Cardiac muscle cell (in vitro differentiated cells and primary cell): Measurements from ENCODE around the gene RTKN. TPM values are rescaled to one million over a fixed set of nuclear protein-coding genes. Genes with fewer than 3 reads are reported as not detected.
"Not testable (repeated sequence)": the region's sequence is repeated elsewhere in the genome, so short reads cannot be mapped to it uniquely, and the experiment has no call there.

ENCODE experiments used
- DNase-seq, 2 donors: peaks; one replicate each; pipeline versions ENCODE4 v3.0.0 to v3.0.0-alpha.2; 2010 to 2017; ENCODE audit warnings: low read depth in 1 of 2, low spot score in 1 of 2
- H3K27ac ChIP-seq: fragments of 200-600 bp; sonication (generic); 2 replicates; pipeline ENCODE4 v1.5.1; 2016
- H3K27me3 ChIP-seq: fragments of 200-600 bp; sonication (generic); 2 replicates; pipeline ENCODE4 v1.6.0; 2016; ENCODE audit warnings: control low read depth
- H3K36me3 ChIP-seq: fragments of 200-600 bp; sonication (generic); 2 replicates; pipeline ENCODE4 v1.5.1; 2016; ENCODE audit warnings: control low read depth
- H3K4me1 ChIP-seq: fragments of 200-600 bp; sonication (generic); 2 replicates; pipeline ENCODE4 v1.8.1; 2017; ENCODE audit warnings: low read depth, mild to moderate bottlenecking, mixed run types
- H3K4me3 ChIP-seq: fragments of 200-600 bp; sonication (generic); 2 replicates; pipeline ENCODE4 v1.5.1; 2016; ENCODE audit warnings: mild to moderate bottlenecking
- H3K9me3 ChIP-seq: fragments of 200-600 bp; sonication (generic); 2 replicates; pipeline ENCODE4 v1.5.1; 2017; ENCODE audit warnings: low read depth, mild to moderate bottlenecking, control low read depth
- CTCF ChIP-seq: IDR thresholded peaks from 2 replicates; pipeline ENCODE4 v1.5.1; 2012; ENCODE audit warnings: low read depth, mild to moderate bottlenecking, low read length
- polyA plus RNA-seq: library from polyadenylated mRNA; unstranded; fragments of >200 nt; fragmentation: Nextera tagmentation; extraction: Ambion mirVana; gene quantifications from 2 replicates; pipeline ENCODE4 v1.2.1, GENCODE V29; 2016
- total RNA-seq: library from RNA; depleted of rRNA; stranded (reverse); fragments of >200 nt; gene quantifications from 2 replicates; pipeline ENCODE4 v1.2.3, GENCODE V29; 2016

The RTKN gene
- total and polyA plus RNA-seq, 2 experiments from 2014 or later: 53.3 to 61.7 TPM

GRCh38 chr2:74472945-74473258 lies 31.2 kb upstream of the RTKN start:
- Histone ChIP-seq H3K4me3 (peak overlapping the region; percentile 40), H3K4me1 (peaks cover 12% of the 10 kb centered on the region), H3K27me3 (no peaks in the 10 kb centered on the region), H3K27ac (peak overlapping the region; percentile 84), H3K9me3 (no peaks in the 10 kb centered on the region), H3K36me3 (peaks cover 8% of the 10 kb centered on the region)
- DNase-seq: no peak
- TF ChIP-seq CTCF: no peak

GRCh38 chr2:74472086-74472944 lies 30.6 kb upstream of the RTKN start, which contains the start of gene MRPL53:
Gene MRPL53 (minus strand): TSS chr2:74472680. CDS start chr2:74472660, 20 bp downstream.
- no peaks in the 10 kb centered on the region for H3K27me3 ChIP-seq
- peak; percentile 95 to 97 for DNase-seq
- H3K4me3 ChIP-seq: peak within 1 kb of the TSS; percentile 40
- H3K4me1 ChIP-seq: peaks cover 12% of the 10 kb centered on the region
- H3K9me3 ChIP-seq: no peaks in the 10 kb centered on the region
- peak within 1 kb of the TSS; percentile 84 for H3K27ac ChIP-seq
- no peak for TF ChIP-seq CTCF
- peaks cover 4% of the 10 kb centered on the region for H3K36me3 ChIP-seq

- Histone ChIP-seq H3K9me3 (no peaks in the 10 kb centered on the region), H3K4me1 (peaks cover 12% of the 10 kb centered on the region), H3K4me3 (peak overlapping the region; percentile 40), H3K36me3 (peaks cover 4% of the 10 kb centered on the region), H3K27me3 (no peaks in the 10 kb centered on the region), H3K27ac (peak overlapping the region; percentile 84)
- DNase-seq: peak in 1 of 2 donors; percentile 7
- no peak for TF ChIP-seq CTCF
Measured at GRCh38 chr2:74471332-74472065, 29.8 kb upstream of the RTKN start.

GRCh38 chr2:74470742-74471141 lies 29.0 kb upstream of the RTKN start:
- H3K27me3 ChIP-seq: not testable (repeated sequence)
- H3K4me1 ChIP-seq: peaks cover 12% of the 10 kb centered on the region

GRCh38 chr2:74464406-74464805 lies 22.7 kb upstream of the RTKN start:
- TF ChIP-seq CTCF: no peak
- H3K4me3 ChIP-seq: peak overlapping the region; percentile 49
- DNase-seq: no peak
- no peaks in the 10 kb centered on the region for H3K4me1 ChIP-seq
- no peaks in the 10 kb centered on the region for H3K27me3 ChIP-seq
- peaks cover 9% of the 10 kb centered on the region for H3K36me3 ChIP-seq
- peak overlapping the region; percentile 41 for H3K27ac ChIP-seq
- no peaks in the 10 kb centered on the region for H3K9me3 ChIP-seq

More at GRCh38 chr2:74470742-74471141, 29.0 kb upstream of the RTKN start:
- not testable (repeated sequence) for H3K4me3 ChIP-seq, H3K27ac ChIP-seq, H3K36me3 ChIP-seq, H3K9me3 ChIP-seq, DNase-seq

- no peak overlapping the region for H3K27ac ChIP-seq
- TF ChIP-seq CTCF: no peak
Measured at GRCh38 chr2:74462786-74463105, 21.0 kb upstream of the RTKN start.

More at GRCh38 chr2:74462786-74463105, 21.0 kb upstream of the RTKN start:
- DNase-seq: no peak
- Histone ChIP-seq H3K27me3 (no peaks in the 10 kb centered on the region), H3K36me3 (peaks cover 9% of the 10 kb centered on the region), H3K9me3 (no peaks in the 10 kb centered on the region), H3K4me3 (no peak overlapping the region), H3K4me1 (no peaks in the 10 kb centered on the region)
